IPS-18a (cell line): ENCODE data around the gene UTS2R.

Experiments used
- H3K27ac ChIP-seq: one replicate; pipeline ENCODE4 v1.5.1; 2013; ENCODE audit warnings: low read length
- H3K27me3 ChIP-seq: one replicate; pipeline ENCODE4 v1.6.1; 2013; ENCODE audit warnings: mild to moderate bottlenecking, low read length; ENCODE audit not compliant: control insufficient read depth, insufficient read depth
- H3K36me3 ChIP-seq: one replicate; pipeline ENCODE4 v1.6.1; 2013; ENCODE audit warnings: low read depth, low read length; ENCODE audit not compliant: control insufficient read depth
- H3K4me1 ChIP-seq: one replicate; pipeline ENCODE4 v1.6.1; 2013; ENCODE audit warnings: low read depth, low read length; ENCODE audit not compliant: control insufficient read depth
- H3K4me3 ChIP-seq: one replicate; pipeline ENCODE4 v1.5.1; 2013; ENCODE audit warnings: low read length
- H3K9ac ChIP-seq: one replicate; pipeline ENCODE4 v1.6.1; 2013; ENCODE audit warnings: mild to moderate bottlenecking, low read length, moderate library complexity
- H3K9me3 ChIP-seq: one replicate; pipeline ENCODE4 v1.6.1; 2013; ENCODE audit warnings: low read depth, low read length; ENCODE audit not compliant: control insufficient read depth

Gene UTS2R

DNA sequence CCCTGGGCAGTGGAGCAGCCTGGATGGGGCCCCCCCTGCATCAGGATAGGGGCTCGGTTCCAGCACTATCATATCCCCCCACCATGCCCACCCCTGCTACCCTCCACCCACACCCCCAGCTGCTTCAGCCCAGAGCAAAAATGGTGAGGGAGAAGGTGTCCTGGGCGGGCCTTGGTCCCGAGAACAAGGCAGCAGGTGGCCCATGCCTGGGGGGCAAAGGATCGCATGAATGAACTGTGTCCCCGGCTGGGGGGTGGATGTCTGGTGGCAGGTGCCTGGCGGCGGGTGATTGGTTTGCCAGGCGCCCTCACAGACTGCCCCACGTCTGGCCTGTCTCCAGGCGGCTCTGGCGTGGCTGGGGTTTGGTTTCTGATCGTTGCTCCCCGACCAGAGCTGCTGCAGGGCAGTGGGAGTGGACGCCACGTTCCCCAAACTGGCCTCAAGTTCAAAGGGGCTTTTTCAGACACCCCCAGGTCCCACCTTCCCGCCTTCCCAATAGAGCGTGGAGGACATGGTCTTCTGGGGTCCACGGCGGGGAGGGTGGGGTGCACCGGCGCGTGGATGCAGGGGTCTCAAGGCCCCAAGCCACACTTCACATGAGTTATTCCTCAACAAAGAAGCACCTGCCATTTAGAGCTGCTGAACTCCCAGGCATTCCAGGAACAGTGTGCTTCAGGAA is 12.6 kb downstream of the UTS2R start:
- H3K27me3 ChIP-seq = peaks cover 5% of the 10 kb centered on the region
- H3K4me3 ChIP-seq = no peak overlapping the region
- H3K9me3 ChIP-seq = no peaks in the 10 kb centered on the region
- no peak overlapping the region for H3K9ac ChIP-seq
- H3K27ac ChIP-seq = no peak overlapping the region
- no peaks in the 10 kb centered on the region for H3K36me3 ChIP-seq
- H3K4me1 ChIP-seq = peaks cover 3% of the 10 kb centered on the region

GRCh38 chr17:82384730-82385481 is 13.3 kb downstream of the UTS2R start:
- no peaks in the 10 kb centered on the region for H3K36me3 ChIP-seq
- no peak overlapping the region for H3K9ac ChIP-seq
- no peak overlapping the region for H3K27ac ChIP-seq
- no peak overlapping the region for H3K4me3 ChIP-seq
- H3K9me3 ChIP-seq = no peaks in the 10 kb centered on the region
- peaks cover 3% of the 10 kb centered on the region for H3K4me1 ChIP-seq
- H3K27me3 ChIP-seq = peaks cover 5% of the 10 kb centered on the region

- Histone ChIP-seq H3K4me1 (peaks cover 3% of the 10 kb centered on the region), H3K27ac (no peak overlapping the region), H3K36me3 (no peaks in the 10 kb centered on the region), H3K9me3 (no peaks in the 10 kb centered on the region), H3K4me3 (no peak overlapping the region), H3K27me3 (peaks cover 5% of the 10 kb centered on the region), H3K9ac (no peak overlapping the region)
These were observed 14.1 kb downstream of the UTS2R start for GRCh38 chr17:82385559-82386254.

GRCh38 chr17:82386255-82386831 is 14.8 kb downstream of the UTS2R start:
- no peaks in the 10 kb centered on the region for H3K9me3 ChIP-seq
- H3K27ac ChIP-seq = no peak overlapping the region
- peaks cover 2% of the 10 kb centered on the region for H3K27me3 ChIP-seq
- H3K4me3 ChIP-seq = no peak overlapping the region
- H3K36me3 ChIP-seq = no peaks in the 10 kb centered on the region
- H3K4me1 ChIP-seq = peaks cover 3% of the 10 kb centered on the region
- no peak overlapping the region for H3K9ac ChIP-seq

DNA sequence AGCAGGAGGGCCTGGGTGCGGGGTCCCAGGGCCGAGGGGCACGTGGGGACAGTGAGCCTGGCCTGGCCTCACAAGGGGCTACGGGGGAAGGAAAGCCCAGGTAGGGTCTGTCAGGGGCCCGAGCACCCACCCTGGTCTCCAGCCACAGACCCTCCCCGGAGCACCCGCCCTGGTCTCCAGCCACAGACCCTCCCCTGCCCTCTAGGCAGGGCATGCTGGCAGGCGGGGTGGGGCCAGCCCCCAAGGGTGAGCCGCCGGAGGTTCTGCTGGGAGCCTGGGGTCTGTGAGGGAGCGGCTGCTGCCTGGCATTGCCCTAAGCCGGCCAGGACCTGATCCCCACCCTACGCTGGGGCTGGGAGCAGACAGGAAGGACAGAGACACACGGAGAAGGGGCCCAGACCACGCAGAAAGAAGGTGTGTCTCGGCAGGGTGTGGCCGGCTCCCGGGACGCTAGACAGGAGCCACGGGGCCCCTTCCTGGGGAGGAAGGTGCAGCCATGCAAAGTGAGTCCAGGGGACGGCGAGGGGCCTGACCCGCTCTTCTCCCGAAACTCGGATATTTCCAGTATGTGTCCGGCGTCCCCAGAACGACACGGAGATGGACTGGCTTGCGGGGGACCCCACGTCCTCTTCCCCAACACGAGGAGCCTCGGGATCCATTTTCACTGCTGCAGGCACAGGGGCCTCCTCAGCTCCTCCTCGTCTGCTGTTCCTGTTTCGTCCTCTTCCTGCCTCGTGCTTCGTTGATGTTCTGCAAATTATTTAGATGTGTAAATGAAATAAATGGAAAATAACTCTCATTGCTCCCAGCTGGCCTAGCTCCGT is 15.5 kb downstream of the UTS2R start:
- no peaks in the 10 kb centered on the region for H3K27me3 ChIP-seq
- H3K27ac ChIP-seq = no peak overlapping the region
- H3K36me3 ChIP-seq = no peaks in the 10 kb centered on the region
- peaks cover 3% of the 10 kb centered on the region for H3K4me1 ChIP-seq
- H3K4me3 ChIP-seq = no peak overlapping the region
- H3K9me3 ChIP-seq = no peaks in the 10 kb centered on the region
- no peak overlapping the region for H3K9ac ChIP-seq

DNA sequence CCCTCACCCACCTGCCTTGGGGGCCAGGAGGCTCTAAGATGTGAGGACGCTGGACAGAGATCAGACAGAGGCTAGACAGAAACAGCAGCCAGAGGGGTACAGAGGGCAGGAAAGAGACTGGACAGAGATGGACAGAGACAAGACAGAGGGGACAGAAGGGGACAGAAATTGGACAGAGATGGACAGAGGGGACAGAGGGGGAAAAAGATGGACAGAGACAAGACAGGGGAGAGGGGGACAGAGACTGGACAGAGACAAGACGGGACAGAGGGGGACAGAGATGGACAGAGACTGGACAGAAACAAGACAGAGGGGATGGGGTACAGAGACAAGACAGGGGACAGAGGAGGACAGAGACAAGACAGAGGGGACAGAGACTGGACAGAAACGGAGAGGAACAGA is 16.1 kb downstream of the UTS2R start:
- Histone ChIP-seq H3K4me1 (peaks cover 3% of the 10 kb centered on the region), H3K4me3 (no peak overlapping the region), H3K9ac (no peak overlapping the region), H3K27ac (no peak overlapping the region), H3K27me3 (no peaks in the 10 kb centered on the region), H3K9me3 (no peaks in the 10 kb centered on the region), H3K36me3 (no peaks in the 10 kb centered on the region)

DNA sequence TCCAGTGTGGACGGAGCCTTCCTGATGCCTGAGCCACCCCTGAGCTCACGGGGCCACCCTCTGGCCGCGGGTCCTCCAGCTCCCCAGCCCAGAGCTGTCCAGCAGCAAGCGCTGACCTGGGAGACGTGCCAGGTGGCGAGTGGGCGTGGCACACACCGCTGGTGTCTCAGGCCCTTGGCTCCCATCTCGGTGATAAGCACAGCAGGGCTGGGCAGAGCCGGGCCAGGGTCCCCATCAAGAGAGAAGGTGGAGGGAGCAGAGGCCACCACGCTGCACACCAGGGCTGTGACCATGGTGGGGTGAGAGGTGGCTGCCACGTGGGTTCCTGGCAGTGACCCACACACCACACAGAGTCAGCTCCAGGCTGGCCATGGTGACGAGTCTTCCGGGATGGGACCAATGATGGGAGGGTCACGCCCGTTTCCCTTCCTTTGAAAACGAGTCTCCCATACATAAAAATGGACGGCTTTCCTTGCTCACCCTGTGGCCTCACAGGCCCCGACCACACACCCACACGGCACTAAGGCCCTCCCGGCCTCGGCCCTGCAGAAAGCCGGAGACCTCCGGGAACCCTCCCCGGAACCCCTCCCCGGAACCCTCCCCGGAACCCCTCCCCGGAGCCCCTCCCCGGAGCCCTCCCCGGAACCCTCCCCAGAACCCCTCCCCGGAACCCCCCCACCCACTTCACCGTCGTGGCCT is 16.8 kb downstream of the UTS2R start:
- no peak overlapping the region for H3K4me3 ChIP-seq
- H3K36me3 ChIP-seq = no peaks in the 10 kb centered on the region
- H3K9me3 ChIP-seq = no peaks in the 10 kb centered on the region
- H3K9ac ChIP-seq = no peak overlapping the region
- H3K4me1 ChIP-seq = peaks cover 3% of the 10 kb centered on the region
- H3K27me3 ChIP-seq = no peaks in the 10 kb centered on the region
- no peak overlapping the region for H3K27ac ChIP-seq

GRCh38 chr17:82388922-82389283 is 17.3 kb downstream of the UTS2R start:
- Histone ChIP-seq H3K4me3 (no peak overlapping the region), H3K9ac (no peak overlapping the region), H3K27me3 (no peaks in the 10 kb centered on the region)

DNA sequence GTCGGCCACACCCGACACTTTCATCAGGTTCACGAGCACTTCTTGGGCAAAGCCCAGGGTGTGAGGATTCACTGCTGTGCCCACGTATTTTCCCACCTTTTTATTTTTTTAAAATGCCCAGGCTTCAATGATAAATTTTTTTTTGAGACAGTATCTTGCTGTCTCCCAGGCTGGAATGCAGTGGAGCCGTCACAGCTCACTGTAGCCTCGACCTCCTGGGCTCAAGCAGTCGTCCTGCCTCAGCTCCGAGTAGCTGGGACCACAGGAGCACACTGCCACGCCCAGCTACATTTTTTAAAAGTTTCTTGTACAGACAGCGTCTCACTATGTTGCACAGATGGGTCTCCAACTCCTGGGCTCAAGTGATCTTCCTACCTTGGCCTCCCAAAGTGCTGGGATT is 17.8 kb downstream of the UTS2R start:
- Histone ChIP-seq H3K27me3 (no peaks in the 10 kb centered on the region), H3K4me3 (no peak overlapping the region), H3K4me1 (peaks cover 3% of the 10 kb centered on the region), H3K27ac (no peak overlapping the region), H3K9me3 (no peaks in the 10 kb centered on the region), H3K9ac (no peak overlapping the region), H3K36me3 (no peaks in the 10 kb centered on the region)

More at GRCh38 chr17:82388922-82389283, 17.3 kb downstream of the UTS2R start:
- no peaks in the 10 kb centered on the region for H3K36me3 ChIP-seq
- no peaks in the 10 kb centered on the region for H3K9me3 ChIP-seq
- H3K4me1 ChIP-seq = peaks cover 3% of the 10 kb centered on the region
- H3K27ac ChIP-seq = no peak overlapping the region

GRCh38 chr17:82390015-82390859 is 18.7 kb downstream of the UTS2R start:
- no peak overlapping the region for H3K4me3 ChIP-seq
- peaks cover 3% of the 10 kb centered on the region for H3K4me1 ChIP-seq
- H3K36me3 ChIP-seq = no peaks in the 10 kb centered on the region
- H3K9ac ChIP-seq = no peak overlapping the region
- no peaks in the 10 kb centered on the region for H3K9me3 ChIP-seq
- H3K27ac ChIP-seq = no peak overlapping the region
- H3K27me3 ChIP-seq = no peaks in the 10 kb centered on the region
